Neuronal stem cell (in vitro differentiated cells): ENCODE data around the gene WDR11.

Experiments
- DNase-seq: peaks from one replicate; pipeline ENCODE4 v3.0.0-alpha.2; 2013; ENCODE audit warnings: low spot score
- H2AFZ ChIP-seq: one replicate; pipeline ENCODE4 v1.6.1; 2013; ENCODE audit warnings: mild to moderate bottlenecking, low read length, inconsistent platforms
- H2AK5ac ChIP-seq: 2 replicates; pipeline ENCODE4 v1.6.1; 2013; ENCODE audit warnings: low read depth, mild to moderate bottlenecking, inconsistent platforms, low read length, moderate library complexity, mixed read lengths
- H2BK120ac ChIP-seq: 2 replicates; pipeline ENCODE4 v1.6.1; 2013; ENCODE audit warnings: low read depth, mild to moderate bottlenecking, inconsistent platforms, low read length, moderate library complexity, mixed read lengths
- H2BK12ac ChIP-seq: one replicate; pipeline ENCODE4 v1.6.1; 2013; ENCODE audit warnings: low read length, inconsistent platforms
- H2BK15ac ChIP-seq: 2 replicates; pipeline ENCODE4 v1.6.1; 2013; ENCODE audit warnings: mild to moderate bottlenecking, low read length, inconsistent platforms, mixed read lengths
- H2BK5ac ChIP-seq: one replicate; pipeline ENCODE4 v1.6.1; 2013; ENCODE audit warnings: inconsistent platforms, mild to moderate bottlenecking, low read length, moderate library complexity
- H3K14ac ChIP-seq: one replicate; pipeline ENCODE4 v1.6.1; 2013; ENCODE audit warnings: low read length, inconsistent platforms
- H3K18ac ChIP-seq: 2 replicates; pipeline ENCODE4 v1.6.1; 2013; ENCODE audit warnings: low read length, inconsistent platforms
- H3K23ac ChIP-seq: 2 replicates; pipeline ENCODE4 v1.6.1; 2013; ENCODE audit warnings: low read depth, mild to moderate bottlenecking, mixed read lengths, low read length, inconsistent platforms; ENCODE audit not compliant: poor library complexity
- H3K27ac ChIP-seq: replicated peaks from 3 replicates; pipeline ENCODE4 v1.5.1; 2013; ENCODE audit warnings: low read length, inconsistent platforms
- H3K27me3 ChIP-seq, 3 experiments: 2 replicates each; pipeline ENCODE4 v1.6.1; 2013; ENCODE audit warnings: low read length in 3 of 3, mild to moderate bottlenecking in 2 of 3, inconsistent platforms in 1 of 3, low read depth in 1 of 3, mixed read lengths in 1 of 3, moderate library complexity in 1 of 3; ENCODE audit not compliant: control insufficient read depth in 3 of 3, insufficient read depth in 3 of 3
- H3K36me3 ChIP-seq, 2 donors: replicated peaks in 1 of 2; 2 replicates each; pipeline ENCODE4 v1.6.1; 2013; ENCODE audit warnings: low read length in 2 of 2; ENCODE audit not compliant: control insufficient read depth in 2 of 2, insufficient read depth in 2 of 2
- H3K4ac ChIP-seq: 2 replicates; pipeline ENCODE4 v1.6.1; 2013; ENCODE audit warnings: inconsistent platforms, mild to moderate bottlenecking, low read length, moderate library complexity
- H3K4me1 ChIP-seq, 2 donors: 1 replicate in 1 of 2; 2 replicates in 1 of 2; pipeline ENCODE4 v1.6.1; 2013; ENCODE audit warnings: low read length in 2 of 2, low read depth in 1 of 2; ENCODE audit not compliant: control insufficient read depth in 2 of 2, insufficient read depth in 1 of 2
- H3K4me2 ChIP-seq: one replicate; pipeline ENCODE4 v1.6.1; 2013; ENCODE audit warnings: mild to moderate bottlenecking, low read length, inconsistent platforms; ENCODE audit not compliant: insufficient read depth, poor library complexity, severe bottlenecking
- H3K4me3 ChIP-seq, 2 donors: 2 replicates each; pipeline ENCODE4 v1.5.1; 2013; ENCODE audit warnings: low read length in 2 of 2, mild to moderate bottlenecking in 2 of 2, inconsistent platforms in 1 of 2, moderate library complexity in 1 of 2
- H3K79me1 ChIP-seq: one replicate; pipeline ENCODE4 v1.6.1; 2013; ENCODE audit warnings: low read depth, mild to moderate bottlenecking, inconsistent platforms, low read length, moderate library complexity
- H3K9ac ChIP-seq: one replicate; pipeline ENCODE4 v1.6.1; 2013; ENCODE audit warnings: mild to moderate bottlenecking, low read depth, low read length, inconsistent platforms; ENCODE audit not compliant: poor library complexity
- H3K9me3 ChIP-seq, 2 donors: replicated peaks in 1 of 2; 2 replicates each; pipeline versions ENCODE3 to v1.6.1; 2013; ENCODE audit warnings: low read length in 2 of 2, mild to moderate bottlenecking in 2 of 2, inconsistent platforms in 1 of 2, low read depth in 1 of 2, mixed read lengths in 1 of 2, moderate library complexity in 1 of 2; ENCODE audit not compliant: control insufficient read depth in 2 of 2, insufficient read depth in 1 of 2
- H4K8ac ChIP-seq: one replicate; pipeline ENCODE4 v1.6.1; 2013; ENCODE audit warnings: low read depth, mild to moderate bottlenecking, inconsistent platforms, low read length, moderate library complexity
- H4K91ac ChIP-seq: one replicate; pipeline ENCODE4 v1.6.1; 2013; ENCODE audit warnings: low read length, low read depth, mild to moderate bottlenecking, inconsistent platforms; ENCODE audit not compliant: poor library complexity
- WGBS, 2 donors: extraction: QIAGEN DNeasy Blood & Tissue Kit; methylation state at CpG; one replicate each; pipeline ENCODE4 v1.1.7; 2013; ENCODE audit warnings: missing lambda C conversion rate in 2 of 2, mixed read lengths in 1 of 2; ENCODE audit not compliant: insufficient read length in 2 of 2, insufficient replicate concordance in 1 of 2; ENCODE audit errors: extremely low coverage in 2 of 2; 5-methylcytosine and 5-hydroxymethylcytosine counted together

WDR11 gene

DNA sequence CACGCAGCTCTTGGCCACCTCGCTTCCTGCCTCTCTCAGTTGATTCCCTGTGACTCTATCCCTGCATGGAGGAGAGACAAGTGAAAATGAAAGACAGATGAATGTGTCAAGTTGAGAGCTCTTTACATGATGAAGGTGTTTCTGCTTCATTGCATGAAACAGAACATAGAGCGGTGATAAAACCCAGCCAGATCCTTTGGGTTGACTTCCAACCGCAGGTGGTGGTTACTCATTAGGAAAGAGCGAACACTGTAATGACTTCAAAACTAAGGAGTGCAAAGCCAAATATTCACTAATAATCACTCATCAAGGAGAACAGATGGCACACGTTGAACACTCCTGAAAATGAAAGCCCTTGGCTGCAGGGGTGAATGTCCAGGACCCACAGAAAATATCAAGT lies 31.8 kb upstream of the WDR11 start:
- no peaks in the 10 kb centered on the region for H3K9me3 ChIP-seq
- no peak for DNase-seq

GRCh38 chr10:120823266-120823665 lies 27.9 kb upstream of the WDR11 start:
- no CpG with 5 or more reads among the region's 2 CpGs for WGBS, 2 donors
- Histone ChIP-seq H4K8ac (no peak overlapping the region), H3K4ac (no peak overlapping the region), H3K36me3 (no peaks in the 10 kb centered on the region), H2BK12ac (no peak overlapping the region), H3K9me3 (no peaks in the 10 kb centered on the region), H3K18ac (no peak overlapping the region), H2BK5ac (no peak overlapping the region), H3K14ac (no peak overlapping the region), H2BK15ac (no peak overlapping the region), H2AK5ac (no peak overlapping the region), H3K4me2 (no peak overlapping the region), H3K79me1 (no peaks in the 10 kb centered on the region), H4K91ac (no peak overlapping the region), H2AFZ (no peak overlapping the region), H3K23ac (no peak overlapping the region), H3K27ac (no peak overlapping the region), H3K9ac (no peak overlapping the region), H3K4me1 (peaks cover 0 to 5% of the 10 kb centered on the region in 2 donors), H3K4me3 (no peak overlapping the region), H2BK120ac (no peak overlapping the region), H3K27me3 (no peaks in the 10 kb centered on the region)
- DNase-seq: no peak

More for the DNA sequence above, 31.8 kb upstream of the WDR11 start:
- no peak overlapping the region for H2BK120ac ChIP-seq
- no peak overlapping the region for H3K4me2 ChIP-seq
- no peaks in the 10 kb centered on the region for H3K27me3 ChIP-seq
- no peak overlapping the region for H3K9ac ChIP-seq
- H3K79me1 ChIP-seq: no peaks in the 10 kb centered on the region
- no CpG with 5 or more reads among the region's 6 CpGs for WGBS, 2 donors
- no peak overlapping the region for H3K23ac ChIP-seq
- no peak overlapping the region for H2BK5ac ChIP-seq
- no peak overlapping the region for H3K4me3 ChIP-seq
- H4K91ac ChIP-seq: no peak overlapping the region
- no peak overlapping the region for H3K27ac ChIP-seq
- H3K4me1 ChIP-seq: peaks cover 0 to 5% of the 10 kb centered on the region in 2 donors
- no peak overlapping the region for H2BK12ac ChIP-seq
- no peaks in the 10 kb centered on the region for H3K36me3 ChIP-seq
- H4K8ac ChIP-seq: no peak overlapping the region
- H2AK5ac ChIP-seq: no peak overlapping the region
- H3K14ac ChIP-seq: no peak overlapping the region
- no peak overlapping the region for H2BK15ac ChIP-seq
- no peak overlapping the region for H3K18ac ChIP-seq
- no peak overlapping the region for H2AFZ ChIP-seq
- no peak overlapping the region for H3K4ac ChIP-seq

DNA sequence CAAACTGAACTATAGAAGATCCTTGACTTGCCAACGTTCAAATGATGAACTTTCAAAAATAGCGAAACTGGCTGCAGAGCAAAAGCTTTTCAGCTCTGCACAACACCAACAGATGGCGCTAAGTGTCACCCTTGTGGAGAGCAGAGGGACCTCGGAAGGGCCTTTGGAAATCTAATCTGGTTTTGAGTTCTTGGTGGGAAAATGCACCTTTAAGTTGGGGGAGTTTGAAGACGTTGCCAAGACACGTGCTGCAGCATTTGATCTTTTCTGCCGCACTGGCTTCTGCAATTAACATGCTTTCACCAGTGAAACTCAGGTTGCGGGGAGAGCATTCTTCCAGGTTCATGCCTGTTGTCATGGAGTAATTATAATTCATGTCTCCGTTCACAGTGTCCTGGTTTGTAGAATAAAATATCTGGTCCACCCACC lies 26.3 kb upstream of the WDR11 start:
- peak overlapping the region; percentile 36 for H2AFZ ChIP-seq
- H3K27me3 ChIP-seq: no peaks in the 10 kb centered on the region
- WGBS, 2 donors: no CpG with 5 or more reads among the region's 9 CpGs
- no peak overlapping the region for H4K8ac ChIP-seq
- H4K91ac ChIP-seq: no peak overlapping the region
- H3K36me3 ChIP-seq: no peaks in the 10 kb centered on the region
- H3K4ac ChIP-seq: no peak overlapping the region
- no peak overlapping the region for H3K18ac ChIP-seq
- H3K4me2 ChIP-seq: no peak overlapping the region
- no peak overlapping the region for H3K14ac ChIP-seq
- H3K79me1 ChIP-seq: no peaks in the 10 kb centered on the region
- no peak overlapping the region for H3K4me3 ChIP-seq
- H2BK5ac ChIP-seq: no peak overlapping the region
- DNase-seq: peak; percentile 17
- H3K9ac ChIP-seq: no peak overlapping the region
- H3K23ac ChIP-seq: no peak overlapping the region
- no peak overlapping the region for H2BK15ac ChIP-seq
- H3K9me3 ChIP-seq: no peaks in the 10 kb centered on the region
- no peak overlapping the region for H2AK5ac ChIP-seq
- peaks cover 0 to 3% of the 10 kb centered on the region in 2 donors for H3K4me1 ChIP-seq
- no peak overlapping the region for H2BK12ac ChIP-seq
- no peak overlapping the region for H3K27ac ChIP-seq
- H2BK120ac ChIP-seq: no peak overlapping the region

DNA sequence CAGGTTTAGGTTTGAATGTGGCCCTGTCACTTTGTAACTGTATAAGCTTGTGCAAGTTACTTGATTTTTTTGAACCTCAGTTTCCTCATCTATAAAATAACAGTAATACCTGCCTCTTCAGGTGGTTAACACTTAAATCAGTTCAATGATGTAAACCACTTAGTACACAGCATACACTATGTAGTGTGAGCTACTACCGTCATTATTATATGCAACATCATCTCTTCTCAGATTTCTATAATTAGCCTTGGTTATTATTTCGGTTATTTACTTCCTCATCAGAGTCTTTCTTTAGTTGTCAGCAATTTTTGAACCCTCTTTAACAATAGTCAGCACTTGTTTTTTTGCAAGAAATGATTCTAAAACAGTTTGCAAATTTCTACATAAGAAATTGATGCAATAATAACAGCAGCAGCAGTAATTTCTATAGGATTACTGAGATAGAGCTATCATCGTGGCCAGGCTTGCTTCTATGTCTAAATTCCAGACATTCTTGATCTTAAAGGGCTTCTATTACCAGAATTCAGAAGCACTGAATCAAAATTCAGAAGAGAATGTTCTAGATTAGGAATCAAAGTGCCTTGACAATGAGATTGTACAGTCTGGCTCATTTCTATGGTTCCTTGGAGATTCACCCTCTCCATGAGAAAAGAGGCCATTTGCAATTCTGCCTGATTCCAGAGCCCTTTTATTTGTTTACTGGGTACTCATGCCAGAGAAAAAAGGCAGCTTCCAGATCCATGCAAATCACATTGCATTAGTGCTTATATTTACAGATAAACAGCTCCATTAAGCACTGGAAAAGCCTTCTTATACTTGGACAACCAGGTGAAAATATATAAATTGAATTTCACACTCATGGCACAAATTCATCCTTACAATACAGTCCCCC lies 25.0 kb upstream of the WDR11 start:
- no CpG with 5 or more reads among the region's 3 CpGs for WGBS, 2 donors
- H3K4me1 ChIP-seq: peaks cover 0 to 3% of the 10 kb centered on the region in 2 donors
- H4K91ac ChIP-seq: no peak overlapping the region
- H4K8ac ChIP-seq: no peak overlapping the region
- H3K79me1 ChIP-seq: no peaks in the 10 kb centered on the region
- no peak overlapping the region for H3K14ac ChIP-seq
- H3K4ac ChIP-seq: no peak overlapping the region
- DNase-seq: no peak
- H2BK5ac ChIP-seq: no peak overlapping the region
- H2BK12ac ChIP-seq: no peak overlapping the region
- H3K4me3 ChIP-seq: no peak overlapping the region
- no peak overlapping the region for H2BK15ac ChIP-seq
- H3K9me3 ChIP-seq: no peaks in the 10 kb centered on the region
- H2AFZ ChIP-seq: no peak overlapping the region
- H3K9ac ChIP-seq: no peak overlapping the region
- H2BK120ac ChIP-seq: no peak overlapping the region
- H2AK5ac ChIP-seq: no peak overlapping the region
- no peaks in the 10 kb centered on the region for H3K36me3 ChIP-seq
- H3K18ac ChIP-seq: no peak overlapping the region
- no peak overlapping the region for H3K27ac ChIP-seq
- no peak overlapping the region for H3K4me2 ChIP-seq
- no peaks in the 10 kb centered on the region for H3K27me3 ChIP-seq
- no peak overlapping the region for H3K23ac ChIP-seq
